Measurements from ENCODE around the gene CDH18. TPM values are rescaled to one million over a fixed set of nuclear protein-coding genes. Genes with fewer than 3 reads are reported as not detected.

CDH18 gene
- total and polyA plus RNA-seq, 2 of the 13 experiments (the other 11 are each of a cell fraction or from before 2014, with no cell fraction given), result not detected

DNA sequence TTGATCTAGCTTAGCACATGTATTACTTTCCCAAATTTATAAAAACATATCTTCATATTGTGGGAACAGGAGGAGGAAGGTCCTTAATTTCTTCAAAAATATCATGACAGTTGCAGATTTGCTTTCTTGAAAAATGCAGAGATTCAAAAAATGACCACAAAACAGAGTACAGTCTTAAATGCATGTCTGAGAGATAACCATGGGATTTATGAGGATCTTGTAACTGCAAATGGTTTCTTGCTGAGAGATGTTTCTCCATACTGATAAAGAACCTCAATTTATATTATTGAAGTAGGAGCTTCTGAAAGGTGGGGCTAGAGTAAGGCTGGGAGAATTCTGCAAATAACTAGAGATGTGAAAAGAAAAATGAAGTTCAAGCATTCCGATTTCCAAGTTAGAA lies 83.2 kb downstream of the CDH18 start:
- DNase-seq (ENCODE audit: low spot score), result no peak
- ChIA-PET CTCF (ENCODE audit: low intra/inter-chr PET ratio, low total read pairs) (no interaction called here), POLR2A (no interaction called here)
- no peak for ATAC-seq
- H3K4me3 ChIP-seq (replicated peaks in 1 of 3; ENCODE audit: insufficient read depth in 1 of 3, low read depth in 2 of 3, low read length in 3 of 3), result no peak overlapping the region
- no peak overlapping the region for H3K4me2 ChIP-seq (ENCODE audit: low read depth, low read length)
- TF ChIP-seq, protein P1, sequence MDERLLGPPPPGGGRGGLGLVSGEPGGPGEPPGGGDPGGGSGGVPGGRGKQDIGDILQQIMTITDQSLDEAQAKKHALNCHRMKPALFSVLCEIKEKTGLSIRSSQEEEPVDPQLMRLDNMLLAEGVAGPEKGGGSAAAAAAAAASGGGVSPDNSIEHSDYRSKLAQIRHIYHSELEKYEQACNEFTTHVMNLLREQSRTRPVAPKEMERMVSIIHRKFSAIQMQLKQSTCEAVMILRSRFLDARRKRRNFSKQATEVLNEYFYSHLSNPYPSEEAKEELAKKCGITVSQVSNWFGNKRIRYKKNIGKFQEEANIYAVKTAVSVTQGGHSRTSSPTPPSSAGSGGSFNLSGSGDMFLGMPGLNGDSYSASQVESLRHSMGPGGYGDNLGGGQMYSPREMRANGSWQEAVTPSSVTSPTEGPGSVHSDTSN (CRISPR knock-in tag; IDR thresholded peaks at IDR 0.05), result no peak
- TF ChIP-seq ZBTB7B (CRISPR knock-in tag; IDR thresholded peaks at IDR 0.05) (no peak), MAFK (conservative IDR thresholded peaks at IDR 0.05 in 1 of 2, IDR thresholded peaks at IDR 0.05 in 1 of 2; ENCODE audit: low read length in 2 of 2) (0 out of 4 replicates have a peak, but pooled peaks of 1 of the 2 experiments have one; percentile 8)
- no peak overlapping the region for H3K9ac ChIP-seq (ENCODE audit: insufficient read depth, low read depth, low read length)
- no peaks in the 10 kb centered on the region; a peak in 1 of 5 replicates for H3K27me3 ChIP-seq (ENCODE audit: control insufficient read depth in 1 of 2, insufficient read depth in 2 of 2, low read length in 2 of 2)
- H3K79me2 ChIP-seq (ENCODE audit: insufficient read depth, low read length), result no peaks in the 10 kb centered on the region
- no peaks in the 10 kb centered on the region for H4K20me1 ChIP-seq (ENCODE audit: insufficient read depth, low read length)
- intact Hi-C loops (cut with micrococcal nuclease; ENCODE audit: unreplicated experiment) (no loop called here), in situ Hi-C loops (cut with HindIII; ENCODE audit: extremely low pct_ligation_motif_present, low pct_unique_long_range_greater_than_20kb) (no loop called here)
- H3K27ac ChIP-seq (ENCODE audit: extremely low read length, insufficient read depth, low read length), result no peak overlapping the region
- H3K4me1 ChIP-seq (ENCODE audit: insufficient read depth, low read length), result no peaks in the 10 kb centered on the region
- H3K9me3 ChIP-seq (ENCODE audit: low read length), result no peaks in the 10 kb centered on the region
- no peak for FAIRE-seq
- H3K36me3 ChIP-seq (replicated peaks in 1 of 2; ENCODE audit: control insufficient read depth in 1 of 2, insufficient read depth in 2 of 2, low read length in 2 of 2), result no peaks in the 10 kb centered on the region
- 0% methylated on average over 1 of the region's 1 CpG for WGBS (ENCODE audit: low lambda C conversion rate)
- H2AFZ ChIP-seq (ENCODE audit: low read length), result no peak overlapping the region
- no TSS peak for BruUV-seq (replicated peaks)

DNA sequence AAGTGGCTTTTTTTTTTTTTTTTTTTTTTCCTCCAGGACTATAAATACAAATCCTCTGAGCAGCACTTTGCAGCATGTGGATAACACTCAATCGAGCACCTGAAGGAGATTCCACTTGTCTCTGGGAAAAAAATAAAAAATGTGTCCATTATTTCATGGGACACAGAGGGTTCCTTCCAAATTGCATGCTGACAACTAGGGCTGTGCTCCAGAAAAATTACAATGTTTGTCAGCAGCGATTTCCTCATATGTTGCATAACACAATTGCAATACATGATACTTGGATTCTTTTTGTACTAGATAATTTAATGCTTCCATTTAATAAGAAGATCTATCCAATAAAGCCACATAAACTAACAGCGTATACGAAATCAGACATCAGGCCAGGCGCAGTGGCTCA lies 84.4 kb downstream of the CDH18 start:
- ChIA-PET POLR2A (no interaction called here), CTCF (ENCODE audit: low intra/inter-chr PET ratio, low total read pairs) (no interaction called here)
- in situ Hi-C loops (cut with HindIII; ENCODE audit: extremely low pct_ligation_motif_present, low pct_unique_long_range_greater_than_20kb), result no loop called here
- no TSS peak for BruUV-seq (replicated peaks)
- DNase-seq (ENCODE audit: low spot score), result no peak
- H3K79me2 ChIP-seq (ENCODE audit: insufficient read depth, low read length), result no peaks in the 10 kb centered on the region
- no peak for TF ChIP-seq ZNF569 (CRISPR knock-in tag; IDR thresholded peaks at IDR 0.05; ENCODE audit: borderline replicate concordance)
- TF ChIP-seq ZNF883 (CRISPR knock-in tag; IDR thresholded peaks at IDR 0.05; ENCODE audit: not compliant biosample characterization), result no peak
- 0 out of 2 replicates have a peak, but pooled peaks have one; percentile 9 for TF ChIP-seq CEBPB (IDR thresholded peaks at IDR 0.05; ENCODE audit: borderline replicate concordance, low read depth, low read length)
- TF ChIP-seq SNRNP70 (IDR thresholded peaks at IDR 0.05; ENCODE audit: low read depth, low read length), result no peak
- no peak for TF ChIP-seq MED13 (CRISPR knock-in tag; IDR thresholded peaks at IDR 0.05)
- ATAC-seq, result no peak
- intact Hi-C loops (cut with micrococcal nuclease; ENCODE audit: unreplicated experiment), result no loop called here
- H3K36me3 ChIP-seq (replicated peaks in 1 of 2; ENCODE audit: control insufficient read depth in 1 of 2, insufficient read depth in 2 of 2, low read length in 2 of 2), result no peaks in the 10 kb centered on the region
- H4K20me1 ChIP-seq (ENCODE audit: insufficient read depth, low read length), result no peaks in the 10 kb centered on the region
- no peak overlapping the region for H3K4me3 ChIP-seq (replicated peaks in 1 of 3; ENCODE audit: insufficient read depth in 1 of 3, low read depth in 2 of 3, low read length in 3 of 3)
- FAIRE-seq, result no peak
- H2AFZ ChIP-seq (ENCODE audit: low read length), result no peak overlapping the region
- H3K9me3 ChIP-seq (ENCODE audit: low read length), result no peaks in the 10 kb centered on the region
- no peaks in the 10 kb centered on the region for H3K4me1 ChIP-seq (ENCODE audit: insufficient read depth, low read length)
- 57% methylated on average over 5 of the region's 5 CpGs for WGBS (ENCODE audit: low lambda C conversion rate)
- no peak overlapping the region for H3K9ac ChIP-seq (ENCODE audit: insufficient read depth, low read depth, low read length)
- no peaks in the 10 kb centered on the region; a peak in 1 of 5 replicates for H3K27me3 ChIP-seq (ENCODE audit: control insufficient read depth in 1 of 2, insufficient read depth in 2 of 2, low read length in 2 of 2)
- H3K4me2 ChIP-seq (ENCODE audit: low read depth, low read length), result no peak overlapping the region
- no peak overlapping the region for H3K27ac ChIP-seq (ENCODE audit: extremely low read length, insufficient read depth, low read length)
